BJ (cell line): Measurements from ENCODE around the gene CAMK1G. TPM values are rescaled to one million over a fixed set of nuclear protein-coding genes. Genes with fewer than 3 reads are reported as not detected.
A peak's percentile ranks its signal among the peaks of the same experiment; 100 is the strongest.

Experiments used
- CTCF ChIA-PET: fragments of 350-600 bp; formaldehyde crosslinking; extraction: SDS; loops from one replicate; lab custom pipeline; 2021; ENCODE audit warnings: antibody characterized with exemption, inconsistent platforms; lab: Yijun Ruan, JAX
- POLR2A ChIA-PET: fragments of 300-600 bp; sonication (Branson Sonifier 250); formaldehyde crosslinking; extraction: SDS; loops from one replicate; lab custom pipeline; 2021; ENCODE audit warnings: antibody characterized with exemption; lab: Charles Lee
- DNase-seq: peaks from one replicate; pipeline ENCODE4 v3.0.0-alpha.2; 2011; ENCODE audit warnings: low read depth
- H3K27me3 ChIP-seq: 2 replicates; pipeline ENCODE4 v1.6.0; 2011; ENCODE audit warnings: low read length; ENCODE audit not compliant: control insufficient read depth, insufficient read depth
- H3K36me3 ChIP-seq: 2 replicates; pipeline ENCODE4 v1.5.1; 2011; ENCODE audit warnings: low read length; ENCODE audit not compliant: control insufficient read depth, insufficient read depth
- H3K4me3 ChIP-seq: 2 replicates; pipeline ENCODE4 v1.5.1; 2011; ENCODE audit warnings: low read depth, mild to moderate bottlenecking, control low read depth, low read length
- polyA plus RNA-seq: library from polyadenylated mRNA; depleted of rRNA; stranded (reverse); fragments of >200 nt; gene quantifications from 2 replicates; pipeline ENCODE4 v1.2.3, GENCODE V29; 2011
- TF ChIP-seq, protein P1 (sequence below): IDR thresholded peaks from 2 replicates; pipeline ENCODE4 v1.5.1; 2011; ENCODE audit warnings: low read depth, mild to moderate bottlenecking, control low read depth, inconsistent platforms, low read length, moderate library complexity; ENCODE audit not compliant: insufficient read depth

CAMK1G gene
- polyA plus RNA-seq, 1 experiment = 1.5 TPM

DNA sequence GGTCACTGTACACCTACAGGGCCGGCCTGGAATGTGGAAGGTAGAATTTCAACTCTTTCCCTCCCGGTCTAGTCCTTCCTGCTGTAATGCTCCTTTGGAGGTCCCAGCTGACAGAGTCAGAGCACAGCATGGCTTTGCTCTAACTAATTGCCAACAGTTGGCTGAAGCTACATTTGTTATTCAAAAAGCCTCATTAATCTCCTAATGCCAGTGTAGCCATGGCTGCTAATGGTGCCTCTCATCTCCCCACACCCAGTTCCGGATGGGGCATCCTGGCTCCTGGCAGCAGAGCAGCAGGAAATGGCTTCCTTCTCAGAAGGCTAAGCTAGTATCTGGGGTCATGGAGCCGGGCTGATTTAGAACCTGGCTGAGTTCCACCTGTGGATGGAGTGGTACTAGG lies 18.7 kb upstream of the CAMK1G start:
- H3K4me3 ChIP-seq = no peak overlapping the region
- POLR2A ChIA-PET = no interaction called here
- DNase-seq = no peak
- CTCF ChIA-PET = interaction anchor here (0.8 to 5.7 kb wide), 8 partner anchors 11 to 362 kb away, joined by 3 to 45 read pairs (median 14); partner anchors contain the start of gene CAMK1G
- TF ChIP-seq, protein P1, sequence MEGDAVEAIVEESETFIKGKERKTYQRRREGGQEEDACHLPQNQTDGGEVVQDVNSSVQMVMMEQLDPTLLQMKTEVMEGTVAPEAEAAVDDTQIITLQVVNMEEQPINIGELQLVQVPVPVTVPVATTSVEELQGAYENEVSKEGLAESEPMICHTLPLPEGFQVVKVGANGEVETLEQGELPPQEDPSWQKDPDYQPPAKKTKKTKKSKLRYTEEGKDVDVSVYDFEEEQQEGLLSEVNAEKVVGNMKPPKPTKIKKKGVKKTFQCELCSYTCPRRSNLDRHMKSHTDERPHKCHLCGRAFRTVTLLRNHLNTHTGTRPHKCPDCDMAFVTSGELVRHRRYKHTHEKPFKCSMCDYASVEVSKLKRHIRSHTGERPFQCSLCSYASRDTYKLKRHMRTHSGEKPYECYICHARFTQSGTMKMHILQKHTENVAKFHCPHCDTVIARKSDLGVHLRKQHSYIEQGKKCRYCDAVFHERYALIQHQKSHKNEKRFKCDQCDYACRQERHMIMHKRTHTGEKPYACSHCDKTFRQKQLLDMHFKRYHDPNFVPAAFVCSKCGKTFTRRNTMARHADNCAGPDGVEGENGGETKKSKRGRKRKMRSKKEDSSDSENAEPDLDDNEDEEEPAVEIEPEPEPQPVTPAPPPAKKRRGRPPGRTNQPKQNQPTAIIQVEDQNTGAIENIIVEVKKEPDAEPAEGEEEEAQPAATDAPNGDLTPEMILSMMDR = no peak
- no peaks in the 10 kb centered on the region for H3K36me3 ChIP-seq
- H3K27me3 ChIP-seq = peaks cover 2% of the 10 kb centered on the region

DNA sequence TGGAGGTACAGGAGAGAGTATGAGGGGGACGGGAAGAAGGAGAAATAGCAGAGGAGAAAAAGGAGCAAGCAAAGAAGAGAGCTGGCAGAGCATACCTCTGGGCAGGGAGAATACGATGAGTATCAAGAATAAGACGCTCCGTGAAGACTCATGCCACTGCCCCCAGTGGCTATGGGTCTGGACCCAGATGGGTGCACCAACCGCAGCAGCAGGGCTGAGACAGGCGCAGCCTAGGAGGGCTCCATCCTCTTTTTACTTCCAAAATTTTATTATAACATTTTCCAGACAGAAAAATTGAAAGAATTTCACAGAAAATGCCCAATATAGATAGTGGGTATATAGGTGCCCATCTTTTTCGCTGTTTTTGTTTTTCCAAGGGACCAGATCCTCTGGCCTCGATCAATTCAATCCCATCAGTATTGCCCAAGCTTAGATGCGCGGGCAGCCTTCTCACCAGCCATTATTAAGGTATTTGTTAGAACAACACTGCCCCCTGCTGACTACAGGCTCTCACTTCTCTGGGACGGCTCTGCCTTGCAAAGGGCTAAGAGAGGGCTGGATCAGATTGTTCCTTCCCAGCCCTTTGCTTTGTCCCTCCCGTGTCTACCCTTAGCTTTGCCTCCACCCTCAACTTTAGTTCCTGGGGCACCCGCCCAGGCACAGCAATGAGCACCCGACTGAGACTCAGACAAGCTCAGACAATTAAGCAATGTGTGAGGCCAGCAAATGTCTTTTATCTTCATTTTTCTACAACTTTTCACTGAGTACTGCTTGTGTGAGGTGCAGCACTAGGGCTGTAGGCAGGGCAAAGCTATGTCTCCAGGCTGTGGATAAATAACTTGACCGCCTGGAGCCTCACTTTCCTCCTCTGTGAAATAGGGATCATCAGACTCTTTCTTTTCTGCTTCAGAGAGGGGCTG lies 17.5 kb upstream of the CAMK1G start:
- ChIA-PET CTCF (interaction anchor here (0.6 to 5.7 kb wide), 35 partner anchors 9 to 914 kb away, joined by 3 to 45 read pairs (median 4); partner anchors contain the start of genes CAMK1G and HSD11B1), POLR2A (no interaction called here)
- TF ChIP-seq, protein P1 = peak; percentile 77
- no peak for DNase-seq
- Histone ChIP-seq H3K36me3 (no peaks in the 10 kb centered on the region), H3K4me3 (no peak overlapping the region), H3K27me3 (peaks cover 6% of the 10 kb centered on the region)

DNA sequence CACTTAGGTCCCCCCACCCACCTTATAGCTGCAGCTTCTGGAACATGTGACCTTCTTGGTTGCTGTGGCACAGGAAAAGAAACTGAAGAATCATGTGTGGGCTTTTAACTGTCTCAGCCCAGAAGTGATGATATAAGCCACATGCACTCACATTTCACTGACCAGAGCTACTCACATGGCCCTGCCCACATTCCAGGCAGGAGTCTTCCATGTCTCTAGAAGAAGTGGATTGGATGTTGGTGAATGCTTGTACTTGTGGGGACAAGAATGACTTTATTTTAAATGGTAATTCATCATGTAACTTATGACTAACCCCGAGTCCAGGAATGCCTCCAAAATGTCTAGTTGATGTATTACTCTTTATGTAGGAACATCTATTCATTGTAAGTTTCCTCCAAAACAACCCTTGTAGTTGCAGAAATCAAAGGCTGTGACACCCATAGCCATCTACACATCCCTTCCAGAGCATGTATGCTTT lies 15.8 kb upstream of the CAMK1G start:
- CTCF ChIA-PET = interaction anchor here (1.1 to 5.7 kb wide), 18 partner anchors 8 to 360 kb away, joined by 3 to 45 read pairs (median 6); partner anchors contain the start of gene HSD11B1
- no peaks in the 10 kb centered on the region for H3K36me3 ChIP-seq
- H3K27me3 ChIP-seq = peaks cover 6% of the 10 kb centered on the region
- TF ChIP-seq, protein P1 = no peak
- POLR2A ChIA-PET = no interaction called here
- DNase-seq = no peak
- H3K4me3 ChIP-seq = no peak overlapping the region

DNA sequence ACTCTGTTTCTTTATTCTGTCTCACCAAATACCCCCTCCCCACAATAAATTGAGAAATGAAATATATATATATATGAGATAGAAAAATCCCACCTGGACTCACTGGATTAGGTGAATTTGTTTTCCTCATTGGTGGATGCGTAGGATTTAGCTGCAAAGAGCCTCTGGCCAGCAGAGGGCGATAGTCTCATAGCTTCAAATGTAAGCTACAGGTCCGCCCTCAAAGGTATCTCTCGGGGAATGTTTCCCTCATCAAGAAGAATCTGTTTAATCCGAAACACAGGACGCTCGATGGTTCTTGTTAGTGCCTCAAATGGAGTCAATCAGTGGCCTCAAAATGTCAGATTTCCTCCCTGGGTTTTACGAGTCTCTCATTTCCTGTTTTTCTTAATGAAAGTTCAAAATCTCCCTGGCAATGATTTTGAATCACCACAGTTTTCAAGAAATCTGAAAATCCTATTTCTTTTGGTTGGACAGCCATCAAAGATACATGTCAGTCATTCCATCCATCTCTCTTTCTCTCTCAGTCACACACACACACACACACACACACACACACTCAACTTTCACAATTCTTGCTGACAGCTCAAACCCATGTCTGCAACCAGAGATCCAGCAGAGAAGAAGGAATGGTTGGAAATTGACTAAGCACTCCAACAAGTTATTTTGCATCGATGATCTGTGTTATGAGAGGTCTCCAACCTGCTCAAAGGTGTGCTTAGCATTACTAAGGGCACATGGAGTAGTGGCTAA lies 13.9 kb upstream of the CAMK1G start:
- Histone ChIP-seq H3K36me3 (no peaks in the 10 kb centered on the region), H3K4me3 (no peak overlapping the region), H3K27me3 (peaks cover 4% of the 10 kb centered on the region)
- ChIA-PET CTCF (interaction anchor here (0.6 to 5.7 kb wide), 34 partner anchors 8 to 321 kb away, joined by 3 to 45 read pairs (median 3); partner anchors contain the start of genes CAMK1G and HSD11B1), POLR2A (no interaction called here)
- DNase-seq = no peak
- TF ChIP-seq, protein P1 = peak; percentile 94
